HFF-Myc (cell line): ENCODE measurements around the gene LSP1.
A peak's percentile ranks its signal among the peaks of the same experiment; 100 is the strongest.

Experiments used
- DNase-seq: peaks from one replicate; pipeline ENCODE4 v3.0.0-alpha.2; 2011; ENCODE audit warnings: low read depth; ENCODE audit errors: extremely low read depth
- H3K4me3 ChIP-seq: replicated peaks from 2 replicates; pipeline ENCODE4 v1.5.1; 2011; ENCODE audit warnings: low read depth, mild to moderate bottlenecking, control low read depth, low read length
- TF ChIP-seq, protein P1 (sequence below): IDR thresholded peaks from 2 replicates; pipeline ENCODE4 v1.5.1; 2012; ENCODE audit warnings: mild to moderate bottlenecking, low read depth, low read length, control low read depth; ENCODE audit errors: missing control alignments

Gene LSP1

DNA sequence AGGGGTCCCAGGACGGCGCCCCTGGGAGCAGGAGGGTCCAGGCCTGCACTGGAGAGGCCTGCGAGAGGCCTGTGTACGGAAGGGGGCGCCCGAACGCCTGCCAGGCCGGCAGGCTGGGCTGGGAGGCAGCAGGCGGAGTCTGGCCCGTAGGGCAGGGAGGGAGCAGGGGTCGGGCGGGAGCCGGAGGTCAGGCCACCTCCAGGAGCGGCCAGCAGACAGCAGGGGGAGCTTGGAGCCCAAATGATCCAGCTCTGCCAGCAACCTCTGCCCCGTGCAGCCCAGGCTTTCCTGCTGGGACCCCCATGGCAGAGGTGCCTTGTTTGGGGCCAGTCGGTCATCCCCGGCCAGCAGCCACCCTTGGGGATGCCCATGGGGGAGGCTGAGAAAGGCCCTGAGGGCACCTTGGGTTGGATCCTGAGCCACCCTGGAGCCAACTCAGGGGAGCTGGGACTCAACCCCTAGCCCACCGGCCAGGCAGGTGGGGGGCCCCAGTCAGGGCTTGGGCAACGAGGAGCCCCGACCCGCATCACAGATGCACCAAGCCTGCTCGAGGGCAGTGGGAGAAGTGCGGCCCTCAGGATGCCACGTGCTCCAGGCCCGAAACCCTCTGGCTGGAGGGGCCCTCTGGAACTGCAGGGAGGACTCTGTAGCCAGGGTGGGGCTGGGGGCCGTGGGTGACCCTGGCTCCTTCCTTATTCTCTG is 27.7 kb upstream of the LSP1 start:
- H3K4me3 ChIP-seq: no peak overlapping the region
- TF ChIP-seq, protein P1, sequence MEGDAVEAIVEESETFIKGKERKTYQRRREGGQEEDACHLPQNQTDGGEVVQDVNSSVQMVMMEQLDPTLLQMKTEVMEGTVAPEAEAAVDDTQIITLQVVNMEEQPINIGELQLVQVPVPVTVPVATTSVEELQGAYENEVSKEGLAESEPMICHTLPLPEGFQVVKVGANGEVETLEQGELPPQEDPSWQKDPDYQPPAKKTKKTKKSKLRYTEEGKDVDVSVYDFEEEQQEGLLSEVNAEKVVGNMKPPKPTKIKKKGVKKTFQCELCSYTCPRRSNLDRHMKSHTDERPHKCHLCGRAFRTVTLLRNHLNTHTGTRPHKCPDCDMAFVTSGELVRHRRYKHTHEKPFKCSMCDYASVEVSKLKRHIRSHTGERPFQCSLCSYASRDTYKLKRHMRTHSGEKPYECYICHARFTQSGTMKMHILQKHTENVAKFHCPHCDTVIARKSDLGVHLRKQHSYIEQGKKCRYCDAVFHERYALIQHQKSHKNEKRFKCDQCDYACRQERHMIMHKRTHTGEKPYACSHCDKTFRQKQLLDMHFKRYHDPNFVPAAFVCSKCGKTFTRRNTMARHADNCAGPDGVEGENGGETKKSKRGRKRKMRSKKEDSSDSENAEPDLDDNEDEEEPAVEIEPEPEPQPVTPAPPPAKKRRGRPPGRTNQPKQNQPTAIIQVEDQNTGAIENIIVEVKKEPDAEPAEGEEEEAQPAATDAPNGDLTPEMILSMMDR: peak; percentile 27
- no peak for DNase-seq

DNA sequence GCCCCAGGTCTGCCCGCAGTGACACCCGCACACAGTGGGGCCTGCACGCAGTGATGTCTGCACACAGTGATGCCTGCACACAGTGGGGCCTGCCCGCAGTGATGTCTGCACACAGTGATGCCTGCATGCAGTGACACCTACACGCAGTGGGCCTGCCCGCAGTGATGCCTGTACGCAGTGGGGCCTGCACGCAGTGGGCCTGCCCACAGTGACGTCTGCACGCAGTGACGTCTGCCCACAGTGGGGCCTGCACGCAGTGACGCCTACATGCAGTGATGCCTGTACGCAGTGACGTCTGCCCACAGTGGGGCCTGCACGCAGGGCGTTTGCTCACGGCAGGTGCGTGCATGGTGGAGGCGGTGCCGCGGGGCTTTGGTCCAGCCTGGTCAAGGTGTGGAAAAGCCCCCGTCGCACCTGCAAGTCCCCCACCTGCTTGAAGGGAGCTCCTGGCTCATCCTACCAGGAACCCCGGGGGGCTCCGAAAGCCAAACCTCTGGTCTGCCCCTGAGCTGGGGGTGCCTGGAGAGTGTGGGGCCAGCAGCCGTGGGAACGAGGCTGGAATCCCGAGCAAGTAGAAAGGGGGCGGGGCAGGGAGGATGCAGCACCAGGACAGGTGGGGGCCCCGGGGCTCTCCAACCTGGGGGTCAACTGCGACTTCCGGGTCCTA is 27.0 kb upstream of the LSP1 start:
- DNase-seq: no peak
- TF ChIP-seq, protein P1: no peak
- no peak overlapping the region for H3K4me3 ChIP-seq

DNA sequence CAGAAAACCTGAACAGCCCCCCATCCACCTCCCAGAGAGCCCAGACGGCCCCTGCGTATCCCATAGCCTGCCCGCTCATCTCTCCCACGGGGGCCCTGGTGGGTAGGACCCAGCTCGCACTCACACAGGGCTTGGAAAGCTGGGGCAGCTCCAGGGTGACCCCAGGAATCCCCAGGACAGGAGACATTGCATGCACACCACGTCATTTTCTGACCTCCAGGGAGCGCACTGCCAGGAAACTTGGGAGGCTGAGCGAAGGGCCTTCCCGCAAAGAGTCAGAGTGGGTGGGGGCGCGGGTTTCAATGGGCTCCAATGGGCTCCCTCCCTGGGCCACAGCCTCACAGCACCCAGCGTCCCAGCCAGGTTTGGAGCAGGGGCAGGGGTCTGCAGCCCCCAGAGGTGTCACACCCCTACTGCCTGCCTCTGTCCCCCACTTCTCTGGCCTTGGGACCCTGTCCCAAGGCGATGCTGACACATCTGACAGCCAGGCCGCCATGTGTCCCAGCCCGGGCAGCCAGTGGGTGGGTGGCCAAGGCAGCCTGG is 26.3 kb upstream of the LSP1 start:
- DNase-seq: no peak
- TF ChIP-seq, protein P1: peak; percentile 7
- H3K4me3 ChIP-seq: no peak overlapping the region

DNA sequence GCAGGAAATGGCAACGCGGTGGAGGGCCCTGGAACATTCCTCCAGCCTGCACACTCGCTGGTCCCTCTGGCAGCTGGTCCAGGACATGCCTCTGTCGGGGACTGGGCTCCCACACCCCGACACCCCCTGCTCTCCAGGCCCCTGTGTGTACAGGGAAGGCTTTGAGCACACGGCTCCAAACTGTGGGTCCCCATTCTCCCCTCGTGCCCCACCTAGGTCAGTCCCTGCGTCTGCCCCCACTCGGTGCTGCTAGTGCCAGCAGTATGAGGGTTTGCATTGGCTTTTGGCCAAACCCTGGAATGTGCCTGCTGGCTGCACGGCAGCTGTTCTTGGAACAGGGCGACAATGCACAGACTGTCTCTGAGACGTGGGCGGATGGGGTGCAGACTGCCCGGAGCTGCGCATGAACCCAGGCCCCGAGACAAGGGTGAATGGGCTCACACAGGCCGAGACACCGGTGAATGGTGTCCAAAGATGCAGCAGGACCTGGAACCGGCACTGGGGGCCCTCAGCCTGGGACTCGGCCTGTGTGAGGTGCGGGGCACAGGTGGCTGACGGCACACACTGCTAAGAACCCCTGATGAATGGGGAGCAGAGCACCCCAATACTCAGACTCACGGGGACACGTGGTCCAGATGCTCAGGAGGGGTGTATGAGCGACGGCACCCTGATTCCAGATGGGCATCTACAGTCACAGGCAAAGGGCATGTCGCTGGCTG is 25.6 kb upstream of the LSP1 start:
- no peak for DNase-seq
- TF ChIP-seq, protein P1: no peak
- no peak overlapping the region for H3K4me3 ChIP-seq

DNA sequence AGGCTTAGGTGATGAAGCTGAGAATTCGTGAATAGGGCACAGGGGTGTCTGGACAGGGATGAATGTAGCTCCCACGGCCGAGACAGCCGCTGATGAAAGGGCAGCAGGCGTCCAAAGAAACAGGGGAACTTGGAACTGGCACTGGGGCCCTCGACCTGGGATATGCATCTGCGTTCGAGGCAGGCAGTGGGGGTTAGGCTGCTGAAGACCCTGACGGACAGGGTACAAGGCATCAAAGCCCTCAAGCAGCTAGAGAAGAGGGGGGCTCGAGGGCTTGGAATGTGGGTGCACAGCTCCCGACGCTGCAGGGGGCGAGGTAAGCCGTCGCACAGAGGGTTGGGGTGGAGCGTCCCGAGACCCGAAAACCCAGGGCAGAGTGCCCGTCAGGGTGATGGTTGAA is 25.0 kb upstream of the LSP1 start:
- no peak for DNase-seq
- TF ChIP-seq, protein P1: no peak
- H3K4me3 ChIP-seq: no peak overlapping the region

DNA sequence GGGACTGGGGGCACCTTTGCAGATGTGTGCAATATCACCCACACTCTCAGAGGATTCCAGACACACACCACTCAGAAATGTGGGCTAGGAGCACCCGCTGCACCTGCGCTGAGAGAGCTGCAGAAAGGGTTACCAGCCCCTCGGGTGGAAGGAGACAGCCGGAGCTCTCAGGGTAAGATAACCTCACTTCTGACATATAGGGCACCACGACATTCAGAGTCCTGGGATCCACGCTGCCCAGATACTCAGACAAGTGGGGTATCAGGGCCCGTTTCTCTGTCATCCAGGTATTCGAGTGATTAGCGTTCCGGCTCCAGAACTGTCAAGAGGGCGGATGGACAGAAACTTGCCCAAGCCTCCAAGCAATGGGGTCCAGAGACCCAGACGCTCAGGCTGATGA is 24.3 kb upstream of the LSP1 start:
- TF ChIP-seq, protein P1: no peak
- DNase-seq: no peak
- no peak overlapping the region for H3K4me3 ChIP-seq
